ENCODE data around the gene IL16.

The IL16 gene

GRCh38 chr15:81195339-81195864, 1.3 kb upstream of the IL16 start:
- no peak overlapping the region for H3K9ac ChIP-seq
- no peaks in the 10 kb centered on the region for H3K36me3 ChIP-seq (ENCODE audit: control insufficient read depth, insufficient read depth, low read length)
- H2AFZ ChIP-seq, result no peak overlapping the region
- H3K4me2 ChIP-seq (ENCODE audit: low read length), result no peak overlapping the region
- H3K4me1 ChIP-seq, result no peaks in the 10 kb centered on the region
- H3K27ac ChIP-seq, result no peak overlapping the region
- no peak for TF ChIP-seq CTCF (IDR thresholded peaks at IDR 0.05)
- no peak overlapping the region for H3K4me3 ChIP-seq (ENCODE audit: low read depth, low read length)
- H3K27me3 ChIP-seq (ENCODE audit: control insufficient read depth, insufficient read depth, low read length), result no peaks in the 10 kb centered on the region
- no peaks in the 10 kb centered on the region for H3K79me2 ChIP-seq
- no peaks in the 10 kb centered on the region for H3K9me3 ChIP-seq (ENCODE audit: control insufficient read depth, low read length)

DNA sequence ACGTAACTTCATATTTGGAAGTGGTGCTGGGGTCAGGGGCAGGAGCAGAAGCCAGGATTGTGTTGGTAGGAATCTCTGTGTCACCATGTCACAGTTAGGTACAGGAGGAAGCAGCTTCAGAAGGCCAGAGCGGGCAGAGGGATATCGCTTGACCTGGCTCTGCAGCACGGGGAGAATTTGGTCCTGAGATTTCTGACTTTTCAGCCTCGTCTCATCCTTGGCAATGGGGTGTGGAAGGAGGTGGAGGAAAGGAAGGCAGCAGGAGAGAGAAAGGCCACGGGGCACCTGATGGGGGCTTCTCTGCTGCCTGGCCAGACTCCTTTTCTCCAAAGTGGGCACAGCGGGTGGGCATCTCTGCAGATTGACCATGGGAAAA, 564 bp downstream of the IL16 start:
- no peak overlapping the region for H3K27ac ChIP-seq
- no peaks in the 10 kb centered on the region for H3K36me3 ChIP-seq (ENCODE audit: control insufficient read depth, insufficient read depth, low read length)
- no peak for TF ChIP-seq CTCF (IDR thresholded peaks at IDR 0.05)
- no peaks in the 10 kb centered on the region for H3K27me3 ChIP-seq (ENCODE audit: control insufficient read depth, insufficient read depth, low read length)
- no peak overlapping the region for H3K9ac ChIP-seq
- no peak overlapping the region for H3K4me3 ChIP-seq (ENCODE audit: low read depth, low read length)
- no peaks in the 10 kb centered on the region for H3K9me3 ChIP-seq (ENCODE audit: control insufficient read depth, low read length)
- H2AFZ ChIP-seq, result no peak overlapping the region
- H3K4me2 ChIP-seq (ENCODE audit: low read length), result no peak overlapping the region
- no peaks in the 10 kb centered on the region for H3K4me1 ChIP-seq
- no peaks in the 10 kb centered on the region for H3K79me2 ChIP-seq

- no peaks in the 10 kb centered on the region for H3K79me2 ChIP-seq
- no peaks in the 10 kb centered on the region for H3K4me1 ChIP-seq
- no peaks in the 10 kb centered on the region for H3K9me3 ChIP-seq (ENCODE audit: control insufficient read depth, low read length)
- H3K9ac ChIP-seq, result no peak overlapping the region
- H3K4me3 ChIP-seq (ENCODE audit: low read depth, low read length), result no peak overlapping the region
- H3K36me3 ChIP-seq (ENCODE audit: control insufficient read depth, insufficient read depth, low read length), result no peaks in the 10 kb centered on the region
- H3K27me3 ChIP-seq (ENCODE audit: control insufficient read depth, insufficient read depth, low read length), result no peaks in the 10 kb centered on the region
- no peak for TF ChIP-seq CTCF (IDR thresholded peaks at IDR 0.05)
- H3K4me2 ChIP-seq (ENCODE audit: low read length), result no peak overlapping the region
- H3K27ac ChIP-seq, result no peak overlapping the region
- no peak overlapping the region for H2AFZ ChIP-seq
Measured at GRCh38 chr15:81197688-81198281, 1.1 kb downstream of the IL16 start.

GRCh38 chr15:81199031-81199779, 2.5 kb downstream of the IL16 start:
- no peak overlapping the region for H2AFZ ChIP-seq
- H3K79me2 ChIP-seq, result no peaks in the 10 kb centered on the region
- H3K9ac ChIP-seq, result no peak overlapping the region
- H3K4me2 ChIP-seq (ENCODE audit: low read length), result no peak overlapping the region
- no peak for TF ChIP-seq CTCF (IDR thresholded peaks at IDR 0.05)
- no peaks in the 10 kb centered on the region for H3K36me3 ChIP-seq (ENCODE audit: control insufficient read depth, insufficient read depth, low read length)
- H3K4me1 ChIP-seq, result no peaks in the 10 kb centered on the region
- H3K27ac ChIP-seq, result no peak overlapping the region
- no peaks in the 10 kb centered on the region for H3K27me3 ChIP-seq (ENCODE audit: control insufficient read depth, insufficient read depth, low read length)
- no peak overlapping the region for H3K4me3 ChIP-seq (ENCODE audit: low read depth, low read length)
- H3K9me3 ChIP-seq (ENCODE audit: control insufficient read depth, low read length), result no peaks in the 10 kb centered on the region
